OCI-LY3 (cell line): ENCODE results near the gene RGL1.
"Not testable (repeated sequence)": the region's sequence is repeated elsewhere in the genome, so short reads cannot be mapped to it uniquely, and the experiment has no call there.

Experiments
- EZH2phosphoT487 ChIP-seq: fragments of 200-600 bp; shearing (Covaris generic); IDR thresholded peaks from 2 replicates; pipeline ENCODE4 v1.6.1; 2018; ENCODE audit warnings: antibody characterized with exemption, mixed run types, low read depth
- TF ChIP-seq, protein P1 (sequence below): fragments of 200-600, 300-600 bp; sonication (generic); IDR thresholded peaks from 2 replicates; pipeline ENCODE4 v1.5.1; 2014; ENCODE audit warnings: antibody characterized with exemption, low read length, low read depth

GRCh38 chr1:183762856-183763255 is 42.1 kb upstream of the RGL1 start:
- TF ChIP-seq, protein P1, sequence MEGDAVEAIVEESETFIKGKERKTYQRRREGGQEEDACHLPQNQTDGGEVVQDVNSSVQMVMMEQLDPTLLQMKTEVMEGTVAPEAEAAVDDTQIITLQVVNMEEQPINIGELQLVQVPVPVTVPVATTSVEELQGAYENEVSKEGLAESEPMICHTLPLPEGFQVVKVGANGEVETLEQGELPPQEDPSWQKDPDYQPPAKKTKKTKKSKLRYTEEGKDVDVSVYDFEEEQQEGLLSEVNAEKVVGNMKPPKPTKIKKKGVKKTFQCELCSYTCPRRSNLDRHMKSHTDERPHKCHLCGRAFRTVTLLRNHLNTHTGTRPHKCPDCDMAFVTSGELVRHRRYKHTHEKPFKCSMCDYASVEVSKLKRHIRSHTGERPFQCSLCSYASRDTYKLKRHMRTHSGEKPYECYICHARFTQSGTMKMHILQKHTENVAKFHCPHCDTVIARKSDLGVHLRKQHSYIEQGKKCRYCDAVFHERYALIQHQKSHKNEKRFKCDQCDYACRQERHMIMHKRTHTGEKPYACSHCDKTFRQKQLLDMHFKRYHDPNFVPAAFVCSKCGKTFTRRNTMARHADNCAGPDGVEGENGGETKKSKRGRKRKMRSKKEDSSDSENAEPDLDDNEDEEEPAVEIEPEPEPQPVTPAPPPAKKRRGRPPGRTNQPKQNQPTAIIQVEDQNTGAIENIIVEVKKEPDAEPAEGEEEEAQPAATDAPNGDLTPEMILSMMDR: not testable (repeated sequence)
- TF ChIP-seq EZH2phosphoT487: not testable (repeated sequence)
